ENCODE data around the gene CLEC3B. TPM values are rescaled to one million over a fixed set of nuclear protein-coding genes. Genes with fewer than 3 reads are reported as not detected.

Gene CLEC3B
- total RNA-seq, 4 donors from 2014 or later, result 20.4 to 127 (median 77.6) TPM

DNA sequence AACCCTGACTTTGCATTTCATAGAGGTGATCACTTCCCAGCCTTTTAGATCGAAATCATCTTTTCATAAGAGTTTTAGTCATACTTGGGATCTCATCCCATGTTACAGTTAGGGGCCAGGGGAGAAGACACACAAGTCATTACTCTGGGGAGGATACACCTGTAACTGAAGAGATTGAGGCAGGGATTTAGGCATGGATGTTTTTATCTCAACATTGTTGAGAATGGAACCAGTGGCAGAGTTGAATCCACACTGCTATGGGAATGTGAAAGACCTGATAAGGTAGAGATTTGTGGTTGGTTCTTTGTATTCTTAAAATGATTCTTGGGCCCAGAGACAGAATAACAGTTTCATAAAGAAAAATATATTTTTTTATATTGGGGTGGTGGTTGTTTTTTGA, 16.2 kb upstream of the CLEC3B start:
- Histone ChIP-seq H3K9me3 (peaks cover 0 to 2% (median 0%) of the 10 kb centered on the region in 3 donors), H3K27ac (peak overlapping the region in 3 of 4 donors; percentile 83 to 89 (median 88)), H3K27me3 (no peaks in the 10 kb centered on the region), H3K4me3 (no peak overlapping the region), H3K4me1 (peaks cover 6 to 43% (median 26%) of the 10 kb centered on the region in 3 donors), H3K36me3 (peaks cover 0 to 53% of the 10 kb centered on the region in 2 donors)
- ATAC-seq, result no peak
- TF ChIP-seq POLR2A (IDR thresholded peaks at IDR 0.05) (no peak), POLR2AphosphoS5 (IDR thresholded peaks at IDR 0.05) (no peak), EP300 (IDR thresholded peaks at IDR 0.05) (no peak)
- TF ChIP-seq, protein P1, sequence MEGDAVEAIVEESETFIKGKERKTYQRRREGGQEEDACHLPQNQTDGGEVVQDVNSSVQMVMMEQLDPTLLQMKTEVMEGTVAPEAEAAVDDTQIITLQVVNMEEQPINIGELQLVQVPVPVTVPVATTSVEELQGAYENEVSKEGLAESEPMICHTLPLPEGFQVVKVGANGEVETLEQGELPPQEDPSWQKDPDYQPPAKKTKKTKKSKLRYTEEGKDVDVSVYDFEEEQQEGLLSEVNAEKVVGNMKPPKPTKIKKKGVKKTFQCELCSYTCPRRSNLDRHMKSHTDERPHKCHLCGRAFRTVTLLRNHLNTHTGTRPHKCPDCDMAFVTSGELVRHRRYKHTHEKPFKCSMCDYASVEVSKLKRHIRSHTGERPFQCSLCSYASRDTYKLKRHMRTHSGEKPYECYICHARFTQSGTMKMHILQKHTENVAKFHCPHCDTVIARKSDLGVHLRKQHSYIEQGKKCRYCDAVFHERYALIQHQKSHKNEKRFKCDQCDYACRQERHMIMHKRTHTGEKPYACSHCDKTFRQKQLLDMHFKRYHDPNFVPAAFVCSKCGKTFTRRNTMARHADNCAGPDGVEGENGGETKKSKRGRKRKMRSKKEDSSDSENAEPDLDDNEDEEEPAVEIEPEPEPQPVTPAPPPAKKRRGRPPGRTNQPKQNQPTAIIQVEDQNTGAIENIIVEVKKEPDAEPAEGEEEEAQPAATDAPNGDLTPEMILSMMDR (IDR thresholded peaks at IDR 0.05), result no peak
- 86 to 100% methylated on average over 1 of the region's 1 CpG for WGBS, 2 donors (ENCODE audit: low coverage in 1 of 2)

DNA sequence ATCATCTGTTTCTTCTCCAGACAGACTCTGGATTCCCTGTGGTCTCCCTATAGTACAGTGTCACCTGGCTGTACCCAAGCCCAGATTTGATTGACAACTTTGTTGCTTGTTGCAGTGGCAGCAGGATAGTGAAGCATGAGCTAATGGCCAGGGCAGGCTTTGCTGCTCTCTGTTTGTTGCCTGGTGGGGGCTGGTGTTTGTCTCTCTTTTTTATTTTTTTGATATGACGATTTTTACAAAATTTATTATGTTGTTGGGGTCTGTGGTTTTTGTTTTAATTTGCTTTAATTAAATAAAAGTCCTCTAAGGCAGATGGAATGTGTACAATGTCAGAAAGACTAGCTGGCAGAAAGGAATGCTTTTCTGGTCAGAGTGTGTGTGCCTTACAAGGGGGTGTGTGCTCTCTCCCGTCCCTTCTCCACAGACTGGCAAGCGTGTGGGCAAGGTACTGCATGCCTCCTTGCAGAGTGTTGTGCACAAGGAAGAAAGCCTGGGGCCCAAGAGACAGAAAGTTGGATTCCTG, 15.2 kb upstream of the CLEC3B start:
- no peak for TF ChIP-seq POLR2A (IDR thresholded peaks at IDR 0.05)
- TF ChIP-seq, protein P1 (IDR thresholded peaks at IDR 0.05), result peak in 2 of 4 experiments; percentile 7 to 20
- no peak for TF ChIP-seq POLR2AphosphoS5 (IDR thresholded peaks at IDR 0.05)
- no peak for TF ChIP-seq EP300 (IDR thresholded peaks at IDR 0.05)
- WGBS, 2 donors (ENCODE audit: low coverage in 1 of 2), result 40 to 42% methylated on average over 2 of the region's 3 CpGs
- Histone ChIP-seq H3K27ac (peak overlapping the region; percentile 83 to 93 (median 88)), H3K27me3 (no peaks in the 10 kb centered on the region), H3K4me3 (no peak overlapping the region), H3K9me3 (no peaks in the 10 kb centered on the region), H3K36me3 (peaks cover 0 to 54% of the 10 kb centered on the region in 2 donors), H3K4me1 (peaks cover 6 to 43% (median 26%) of the 10 kb centered on the region in 3 donors)
- peak; percentile 38 for ATAC-seq

DNA sequence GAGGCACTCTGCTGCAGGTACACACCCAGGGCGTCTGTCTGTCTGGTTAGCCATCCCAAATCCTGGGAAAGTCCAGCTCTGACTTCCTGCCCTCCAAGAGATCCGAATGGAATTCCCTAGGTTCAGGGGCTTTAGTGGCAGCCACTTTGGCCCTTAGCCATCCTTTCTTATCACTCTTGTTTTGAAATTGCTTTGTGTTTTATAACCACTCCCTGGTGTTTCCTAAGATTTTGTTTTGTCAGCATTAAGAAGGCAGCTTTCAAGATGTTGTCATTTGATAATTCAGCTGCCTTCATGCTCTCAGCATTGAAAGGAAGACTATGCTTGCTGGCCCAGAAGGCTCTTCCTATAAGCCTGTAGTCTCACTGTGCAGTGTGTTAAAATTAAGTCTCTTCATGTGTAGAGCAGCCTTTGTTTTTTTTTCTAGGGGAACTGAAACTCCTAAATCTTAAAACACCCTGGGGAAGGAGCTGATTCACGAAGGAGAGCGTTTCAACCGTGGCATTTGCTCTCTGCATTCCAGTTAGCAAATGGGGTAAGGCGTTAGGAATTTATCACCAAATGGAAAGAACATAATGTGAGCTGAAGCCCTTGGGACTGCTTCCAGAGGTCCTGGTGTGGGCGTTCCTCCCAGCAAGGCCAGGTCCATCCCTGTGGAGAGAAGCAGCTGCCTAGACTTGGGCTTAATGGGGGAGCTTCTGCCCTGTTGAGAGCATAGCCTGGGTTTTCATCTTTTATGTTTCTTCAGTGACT, 14.2 kb upstream of the CLEC3B start:
- peaks cover 0 to 51% of the 10 kb centered on the region in 2 donors for H3K36me3 ChIP-seq
- no peaks in the 10 kb centered on the region for H3K27me3 ChIP-seq
- ATAC-seq, result peak; percentile 93
- H3K4me1 ChIP-seq, result peaks cover 6 to 43% (median 26%) of the 10 kb centered on the region in 3 donors
- no peaks in the 10 kb centered on the region for H3K9me3 ChIP-seq
- TF ChIP-seq, protein P1 (IDR thresholded peaks at IDR 0.05), result no peak
- TF ChIP-seq POLR2AphosphoS5 (IDR thresholded peaks at IDR 0.05) (peak; percentile 88), POLR2A (IDR thresholded peaks at IDR 0.05) (no peak), EP300 (IDR thresholded peaks at IDR 0.05) (no peak)
- peak overlapping the region; percentile 83 to 93 (median 88) for H3K27ac ChIP-seq
- 18 to 36% methylated on average over 7 of the region's 7 CpGs for WGBS, 2 donors (ENCODE audit: low coverage in 1 of 2)
- H3K4me3 ChIP-seq, result peak overlapping the region in 1 of 2 donors; percentile 4

DNA sequence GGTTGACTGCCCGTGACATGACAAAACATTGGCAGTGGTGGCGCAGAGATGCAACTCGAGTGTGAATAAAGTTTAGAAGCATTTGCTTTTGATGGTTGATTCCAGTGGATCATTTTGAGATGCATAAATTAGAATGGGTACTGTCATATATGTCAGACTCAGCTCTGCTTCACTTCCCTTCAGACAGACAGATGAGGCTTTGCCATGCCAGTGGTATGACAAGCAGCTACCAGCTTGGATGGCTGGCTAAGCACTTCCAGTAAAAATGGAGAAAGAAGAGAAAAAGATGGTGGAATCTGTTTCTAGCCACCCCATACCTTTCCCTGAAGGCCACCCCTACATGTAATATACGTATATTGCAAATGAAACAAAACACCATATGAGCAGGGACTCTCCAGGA, 13.5 kb upstream of the CLEC3B start:
- 79 to 90% methylated on average over 2 to 4 of the region's 4 CpGs for WGBS, 2 donors (ENCODE audit: low coverage in 1 of 2)

More for the DNA sequence above, 13.5 kb upstream of the CLEC3B start:
- Histone ChIP-seq H3K4me1 (peaks cover 6 to 49% (median 26%) of the 10 kb centered on the region in 3 donors), H3K9me3 (no peaks in the 10 kb centered on the region), H3K27me3 (no peaks in the 10 kb centered on the region), H3K27ac (peak overlapping the region; percentile 83 to 93 (median 88)), H3K36me3 (peaks cover 0 to 44% of the 10 kb centered on the region in 2 donors), H3K4me3 (no peak overlapping the region)
- no peak for ATAC-seq
- TF ChIP-seq, protein P1 (IDR thresholded peaks at IDR 0.05), result no peak
- TF ChIP-seq POLR2AphosphoS5 (IDR thresholded peaks at IDR 0.05) (no peak), POLR2A (IDR thresholded peaks at IDR 0.05) (no peak), EP300 (IDR thresholded peaks at IDR 0.05) (no peak)
